Type B pancreatic cell (in vitro differentiated cells): ENCODE measurements around the gene SULF2. TPM values are rescaled to one million over a fixed set of nuclear protein-coding genes. Genes with fewer than 3 reads are reported as not detected.

ENCODE experiments used
- DNase-seq: peaks from one replicate; pipeline ENCODE4 v3.0.0; 2021; ENCODE audit warnings: mixed read lengths; ENCODE audit not compliant: unreplicated experiment; ENCODE audit errors: extremely low spot score
- H3K27ac Mint-ChIP-seq: 2 replicates; pipeline ENCODE4 v1.8.0; 2021; ENCODE audit warnings: mild to moderate bottlenecking, mixed read lengths
- H3K27me3 Mint-ChIP-seq: 2 replicates; pipeline ENCODE4 v1.8.0; 2021; ENCODE audit warnings: mixed read lengths
- H3K36me3 Mint-ChIP-seq: 2 replicates; pipeline ENCODE4 v1.8.0; 2021; ENCODE audit warnings: mixed read lengths
- H3K4me1 Mint-ChIP-seq: one replicate; pipeline ENCODE4 v1.8.0; 2021; ENCODE audit warnings: mixed read lengths; ENCODE audit not compliant: unreplicated experiment
- H3K4me3 Mint-ChIP-seq: 2 replicates; pipeline ENCODE4 v1.8.0; 2021; ENCODE audit warnings: mild to moderate bottlenecking, mixed read lengths
- H3K9me3 Mint-ChIP-seq: 2 replicates; pipeline ENCODE4 v1.8.0; 2021; ENCODE audit warnings: mixed read lengths
- CTCF ChIP-seq: fragments of 200-600 bp; sonication (generic); conservative IDR thresholded peaks from 2 replicates; pipeline ENCODE4 v1.5.0; 2021; ENCODE audit warnings: antibody characterized with exemption, mild to moderate bottlenecking
- total RNA-seq: library from RNA; stranded (reverse); gene quantifications from 2 replicates; pipeline ENCODE4 v1.2.1, GENCODE V29; 2021; ENCODE audit warnings: low replicate concordance

SULF2 gene
- total RNA-seq, 1 donor from 2014 or later = 146 TPM

- no peaks in the 10 kb centered on the region for H3K9me3 Mint-ChIP-seq
- H3K4me3 Mint-ChIP-seq = no peak overlapping the region
- DNase-seq = no peak
- H3K27ac Mint-ChIP-seq = peak overlapping the region; percentile 50
- peaks cover 23% of the 10 kb centered on the region for H3K36me3 Mint-ChIP-seq
- H3K4me1 Mint-ChIP-seq = peaks cover 24% of the 10 kb centered on the region
- H3K27me3 Mint-ChIP-seq = peaks cover 3% of the 10 kb centered on the region
- TF ChIP-seq CTCF = no peak
Measured at GRCh38 chr20:47668313-47669151, 116.7 kb downstream of the SULF2 start.

- peak overlapping the region; percentile 28 for H3K27ac Mint-ChIP-seq
Measured at GRCh38 chr20:47667531-47668312, 117.6 kb downstream of the SULF2 start.

GRCh38 chr20:47667086-47667485 lies 118.2 kb downstream of the SULF2 start:
- no peak for TF ChIP-seq CTCF

More at GRCh38 chr20:47667531-47668312, 117.6 kb downstream of the SULF2 start:
- Mint-ChIP-seq H3K9me3 (no peaks in the 10 kb centered on the region), H3K4me1 (peaks cover 24% of the 10 kb centered on the region), H3K36me3 (peaks cover 18% of the 10 kb centered on the region), H3K4me3 (no peak overlapping the region), H3K27me3 (peaks cover 3% of the 10 kb centered on the region)
- TF ChIP-seq CTCF = no peak
- no peak for DNase-seq

GRCh38 chr20:47666304-47666703 lies 119.0 kb downstream of the SULF2 start:
- TF ChIP-seq CTCF = no peak

More at GRCh38 chr20:47667086-47667485, 118.2 kb downstream of the SULF2 start:
- H3K36me3 Mint-ChIP-seq = peaks cover 18% of the 10 kb centered on the region
- no peak for DNase-seq
- no peak overlapping the region for H3K4me3 Mint-ChIP-seq
- peaks cover 3% of the 10 kb centered on the region for H3K27me3 Mint-ChIP-seq
- H3K4me1 Mint-ChIP-seq = peaks cover 24% of the 10 kb centered on the region
- no peaks in the 10 kb centered on the region for H3K9me3 Mint-ChIP-seq
- peak overlapping the region; percentile 44 for H3K27ac Mint-ChIP-seq

GRCh38 chr20:47665221-47665991 lies 119.9 kb downstream of the SULF2 start:
- Mint-ChIP-seq H3K4me1 (peaks cover 24% of the 10 kb centered on the region), H3K4me3 (no peak overlapping the region), H3K27ac (peak overlapping the region; percentile 71), H3K9me3 (no peaks in the 10 kb centered on the region), H3K27me3 (peaks cover 3% of the 10 kb centered on the region), H3K36me3 (peaks cover 25% of the 10 kb centered on the region)
- no peak for TF ChIP-seq CTCF
- no peak for DNase-seq

More at GRCh38 chr20:47666304-47666703, 119.0 kb downstream of the SULF2 start:
- peak overlapping the region; percentile 44 for H3K27ac Mint-ChIP-seq
- no peaks in the 10 kb centered on the region for H3K9me3 Mint-ChIP-seq
- DNase-seq = no peak
- H3K27me3 Mint-ChIP-seq = peaks cover 3% of the 10 kb centered on the region
- H3K4me3 Mint-ChIP-seq = no peak overlapping the region
- H3K4me1 Mint-ChIP-seq = peaks cover 24% of the 10 kb centered on the region
- H3K36me3 Mint-ChIP-seq = peaks cover 18% of the 10 kb centered on the region
